Stimulated activated CD4-positive, alpha-beta T cell treated with anti-CD3 and anti-CD28 coated beads, Interleukin-1b, Interleukin-23, amount 100 ng/mL, for 4 hours (primary cell): Measurements from ENCODE around the gene SUGCT.
"Not testable (repeated sequence)": the region's sequence is repeated elsewhere in the genome, so short reads cannot be mapped to it uniquely, and the experiment has no call there.

Source experiments
- DNase-seq, 2 donors: peaks; one replicate each; pipeline ENCODE4 v3.0.0-alpha.2; 2020; ENCODE audit warnings: low read depth in 2 of 2

SUGCT gene

GRCh38 chr7:40402661-40403060, 267.9 kb downstream of the SUGCT start:
- no peak for DNase-seq

- DNase-seq = no peak
Measured at GRCh38 chr7:40403703-40404476, 269.1 kb downstream of the SUGCT start.

- DNase-seq = no peak
Measured at GRCh38 chr7:40405991-40406390, 271.2 kb downstream of the SUGCT start.

- DNase-seq = no peak
Measured at GRCh38 chr7:40412323-40412722, 277.5 kb downstream of the SUGCT start.

- not testable (repeated sequence) for DNase-seq
Measured at GRCh38 chr7:40414704-40415103, 279.9 kb downstream of the SUGCT start.

- no peak for DNase-seq
Measured at GRCh38 chr7:40418448-40418847, 283.6 kb downstream of the SUGCT start.

- no peak for DNase-seq
Measured at GRCh38 chr7:40418983-40419382, 284.2 kb downstream of the SUGCT start.

GRCh38 chr7:40419806-40420205, 285.0 kb downstream of the SUGCT start:
- no peak for DNase-seq

- DNase-seq = no peak
Measured at GRCh38 chr7:40421433-40421832, 286.6 kb downstream of the SUGCT start.

- DNase-seq = no peak
Measured at GRCh38 chr7:40425696-40426095, 290.9 kb downstream of the SUGCT start.

- no peak for DNase-seq
Measured at GRCh38 chr7:40428421-40428820, 293.6 kb downstream of the SUGCT start.

GRCh38 chr7:40429826-40430225, 295.0 kb downstream of the SUGCT start:
- no peak for DNase-seq

GRCh38 chr7:40432046-40432445, 297.2 kb downstream of the SUGCT start:
- no peak for DNase-seq

GRCh38 chr7:40436710-40437109, 301.9 kb downstream of the SUGCT start:
- DNase-seq = no peak

- DNase-seq = no peak
Measured at GRCh38 chr7:40437498-40437897, 302.7 kb downstream of the SUGCT start.

- DNase-seq = no peak
Measured at GRCh38 chr7:40437936-40438634, 303.3 kb downstream of the SUGCT start.

- no peak for DNase-seq
Measured at GRCh38 chr7:40439686-40440085, 304.9 kb downstream of the SUGCT start.

- no peak for DNase-seq
Measured at GRCh38 chr7:40447345-40447744, 312.5 kb downstream of the SUGCT start.

- no peak for DNase-seq
Measured at GRCh38 chr7:40455485-40455884, 320.7 kb downstream of the SUGCT start.

- DNase-seq = no peak
Measured at GRCh38 chr7:40457776-40458480, 323.1 kb downstream of the SUGCT start.

GRCh38 chr7:40463446-40463845, 328.6 kb downstream of the SUGCT start:
- no peak for DNase-seq
